AG09309 (cell line): Measurements from ENCODE around the gene IL17RC.
"Not testable (repeated sequence)": the region's sequence is repeated elsewhere in the genome, so short reads cannot be mapped to it uniquely, and the experiment has no call there.

Experiments used
- DNase-seq: peaks from one replicate; pipeline ENCODE4 v3.0.0-alpha.2; 2010; ENCODE audit warnings: low read depth
- H3K4me3 ChIP-seq: 2 replicates; pipeline ENCODE4 v1.5.1; 2011; ENCODE audit warnings: mild to moderate bottlenecking, low read depth, low read length, moderate library complexity; ENCODE audit not compliant: control insufficient read depth
- CTCF ChIP-seq: IDR thresholded peaks from 2 replicates; pipeline ENCODE4 v1.5.1; 2011; ENCODE audit warnings: mild to moderate bottlenecking, low read depth, low read length, inconsistent platforms; ENCODE audit not compliant: insufficient read depth, control insufficient read depth; ENCODE audit errors: missing control alignments

IL17RC gene

GRCh38 chr3:9934235-9934621 is 17.3 kb downstream of the IL17RC start:
- DNase-seq = no peak
- peak overlapping the region; percentile 73 for H3K4me3 ChIP-seq
- peak; percentile 24 for TF ChIP-seq CTCF

DNA sequence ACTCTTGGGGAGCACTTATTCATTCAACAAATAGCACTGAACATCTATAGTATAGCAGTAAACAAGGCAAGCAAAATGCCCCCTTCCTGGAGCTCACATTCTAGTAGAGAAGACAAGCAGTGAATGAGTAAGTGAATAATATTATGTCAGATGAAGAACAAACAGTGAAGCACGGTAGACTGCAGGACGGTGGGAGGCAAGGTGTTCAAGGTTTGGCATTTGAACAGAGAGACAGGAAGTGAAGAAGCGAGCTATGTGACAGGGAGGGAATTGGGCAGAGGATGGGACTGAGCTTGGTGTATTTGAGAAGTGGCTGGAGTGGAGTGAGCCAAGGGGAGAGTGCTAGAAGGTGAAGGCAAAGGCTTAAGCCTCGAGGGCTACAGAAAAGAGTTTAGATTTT is 18.1 kb downstream of the IL17RC start:
- no peak for DNase-seq
- no peak for TF ChIP-seq CTCF
- no peak overlapping the region for H3K4me3 ChIP-seq

DNA sequence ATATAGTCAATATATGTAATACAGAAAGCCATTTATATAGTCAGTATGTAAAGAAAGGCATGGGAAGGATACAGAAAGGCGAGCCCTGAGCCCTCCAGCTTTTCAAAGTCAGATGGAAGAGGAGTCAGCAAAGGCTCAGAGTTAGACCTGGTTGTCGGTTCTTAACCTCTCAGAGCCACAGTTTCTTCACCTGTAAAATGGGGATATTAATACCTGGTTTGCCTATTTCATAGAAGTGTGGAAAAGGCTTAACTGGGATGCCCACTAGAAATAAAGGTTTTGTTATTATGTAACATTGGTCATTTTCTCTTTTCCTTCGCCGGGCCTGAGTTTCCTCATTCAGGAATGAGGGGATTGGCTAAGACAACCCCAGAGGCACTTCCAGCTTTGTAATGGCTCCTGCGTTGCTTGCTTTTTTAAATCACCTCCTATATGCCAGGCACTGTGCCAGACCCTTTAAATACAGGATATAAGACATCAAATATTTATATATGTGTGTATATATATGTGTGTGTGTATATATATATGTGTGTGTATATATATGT is 19.1 kb downstream of the IL17RC start:
- H3K4me3 ChIP-seq = no peak overlapping the region
- no peak for TF ChIP-seq CTCF
- no peak for DNase-seq

DNA sequence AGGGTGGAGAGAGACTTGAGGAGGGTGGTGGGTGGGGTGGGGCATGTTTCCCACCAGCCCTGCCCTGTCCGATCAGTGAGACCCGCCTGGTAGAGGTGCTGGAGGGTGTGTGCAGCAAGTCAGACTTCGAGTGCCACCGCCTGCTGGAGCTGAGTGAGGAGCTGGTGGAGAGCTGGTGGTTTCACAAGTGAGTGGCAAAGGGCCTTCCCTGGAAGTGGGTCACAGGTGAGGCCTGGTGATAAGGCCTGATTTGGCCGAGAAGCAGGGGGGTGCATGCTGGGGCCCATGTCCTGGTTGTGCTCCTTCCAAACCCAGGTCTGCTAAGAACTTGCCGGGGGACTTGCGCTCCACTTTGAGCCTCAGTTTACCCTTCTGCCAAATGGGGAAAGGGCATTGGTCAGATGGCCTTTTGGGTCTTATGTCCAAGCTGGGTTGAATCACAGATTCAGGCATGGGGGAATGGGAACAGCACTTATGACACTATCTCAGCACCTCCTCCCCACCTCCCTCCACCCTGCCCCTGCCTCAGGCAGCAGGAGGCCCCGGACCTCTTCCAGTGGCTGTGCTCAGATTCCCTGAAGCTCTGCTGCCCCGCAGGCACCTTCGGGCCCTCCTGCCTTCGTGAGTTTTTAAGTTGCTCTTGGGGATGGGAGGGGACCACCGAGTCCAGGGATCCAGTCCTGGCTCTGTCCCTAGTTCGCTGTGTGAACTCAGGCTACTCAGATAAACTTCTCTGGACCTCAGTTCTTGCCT is 20.8 kb downstream of the IL17RC start:
- no peak overlapping the region for H3K4me3 ChIP-seq
- DNase-seq = no peak
- TF ChIP-seq CTCF = no peak

GRCh38 chr3:9938966-9939365 is 22.1 kb downstream of the IL17RC start:
- no peak for TF ChIP-seq CTCF
- no peak overlapping the region for H3K4me3 ChIP-seq
- DNase-seq = no peak

- DNase-seq, H3K4me3 ChIP-seq: not testable (repeated sequence)
Observed at GRCh38 chr3:9939906-9940305, 23.0 kb downstream of the IL17RC start.

GRCh38 chr3:9940746-9941145 is 23.8 kb downstream of the IL17RC start:
- no peak overlapping the region for H3K4me3 ChIP-seq
- TF ChIP-seq CTCF = no peak
- DNase-seq = no peak
